Measurements from ENCODE around the gene PREB.
"Not testable (repeated sequence)": the region's sequence is repeated elsewhere in the genome, so short reads cannot be mapped to it uniquely, and the experiment has no call there.

Gene PREB

DNA sequence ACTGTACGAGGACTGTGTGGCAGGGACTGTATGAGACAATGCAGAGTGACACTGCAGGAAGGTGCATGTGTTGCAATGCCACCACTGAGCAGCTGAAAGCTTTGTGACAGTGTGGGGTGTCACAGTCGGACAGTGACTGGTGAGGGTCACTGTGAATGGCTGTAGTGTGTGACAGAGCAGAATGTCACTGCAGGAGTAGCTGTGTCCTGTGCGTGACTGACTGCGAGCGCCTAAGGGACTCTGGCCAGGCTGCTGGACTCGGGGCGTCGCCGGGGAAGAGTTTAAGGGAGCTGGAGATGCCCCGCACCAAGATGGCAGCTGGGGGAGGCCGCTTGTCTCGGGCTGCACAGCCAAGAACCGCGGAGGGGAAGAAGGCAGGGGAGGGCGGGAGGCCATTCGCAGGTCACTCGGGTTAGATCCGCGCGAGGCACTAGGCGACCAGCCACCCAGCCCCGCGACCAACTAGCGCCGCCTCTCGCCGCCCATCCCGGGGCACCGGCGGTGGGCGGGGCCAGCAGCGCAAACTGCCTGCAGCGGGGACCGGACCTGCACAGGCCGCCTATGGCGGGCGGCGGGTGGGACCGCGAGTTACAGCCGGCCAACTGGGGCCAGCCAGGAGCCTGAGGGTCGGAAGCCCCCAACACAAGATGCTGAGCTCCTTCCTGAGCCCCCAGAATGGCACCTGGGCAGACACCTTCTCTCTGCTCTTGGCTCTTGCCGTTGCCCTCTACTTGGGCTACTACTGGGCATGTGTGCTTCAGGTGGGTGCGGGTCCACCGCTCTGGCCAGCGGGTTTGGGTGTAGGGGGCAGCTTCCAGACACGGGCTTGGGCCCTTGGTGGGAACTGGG is 10.9 kb downstream of the PREB start, which contains the start of gene ABHD1:
Gene ABHD1 (plus strand): TSS at position 514 of the 849 bp plus-strand sequence. CDS start 134 bp downstream, at position 648.
- DNase-seq: no peak

DNA sequence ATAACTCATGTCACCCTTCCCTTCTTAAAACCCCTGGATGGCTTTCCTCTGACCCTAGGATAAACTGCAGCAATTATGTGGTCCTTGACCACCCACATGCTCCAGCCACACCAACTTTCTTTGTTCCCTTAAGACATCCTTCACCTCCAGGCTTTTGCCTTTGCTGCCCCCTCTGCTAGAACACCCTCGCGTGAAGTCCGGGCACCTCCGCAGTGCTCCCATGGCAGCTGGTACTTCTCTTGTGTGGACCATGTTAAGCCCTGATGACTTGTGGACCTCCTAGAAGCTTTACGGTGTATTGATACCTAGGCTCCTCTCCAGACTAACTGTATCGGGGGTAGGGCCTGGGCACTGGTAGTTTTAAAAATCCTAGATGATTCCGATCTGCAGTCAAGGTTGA is 11.6 kb downstream of the PREB start:
- no peak for DNase-seq

DNA sequence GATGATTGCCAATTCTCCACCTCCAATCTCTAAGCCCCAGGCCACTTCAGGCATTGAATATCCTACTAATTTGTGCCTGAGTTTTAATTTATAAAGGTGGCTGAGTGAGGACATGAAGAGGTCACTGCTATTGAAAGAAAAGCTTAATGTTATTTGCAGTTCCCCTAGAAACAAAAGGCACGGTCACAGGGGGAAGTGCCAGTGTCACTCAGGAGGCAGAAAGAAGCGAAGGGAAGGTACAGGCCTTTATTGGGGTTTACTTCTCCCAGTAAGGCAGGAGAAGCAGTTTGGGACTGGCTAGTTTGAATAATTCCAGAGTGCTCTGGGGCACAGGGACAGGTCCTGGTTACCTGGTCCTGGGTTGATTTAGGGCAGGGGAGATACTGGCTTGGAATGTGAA is 12.5 kb downstream of the PREB start:
- DNase-seq: no peak

GRCh38 chr2:27119330-27119670 is 15.1 kb downstream of the PREB start:
- DNase-seq: not testable (repeated sequence)

GRCh38 chr2:27118525-27119329 is 15.7 kb downstream of the PREB start, which contains the start of gene CGREF1:
Gene CGREF1 (minus strand): TSS chr2:27119128. CDS start chr2:27104366, 14,762 bp downstream.
- DNase-seq: no peak

DNA sequence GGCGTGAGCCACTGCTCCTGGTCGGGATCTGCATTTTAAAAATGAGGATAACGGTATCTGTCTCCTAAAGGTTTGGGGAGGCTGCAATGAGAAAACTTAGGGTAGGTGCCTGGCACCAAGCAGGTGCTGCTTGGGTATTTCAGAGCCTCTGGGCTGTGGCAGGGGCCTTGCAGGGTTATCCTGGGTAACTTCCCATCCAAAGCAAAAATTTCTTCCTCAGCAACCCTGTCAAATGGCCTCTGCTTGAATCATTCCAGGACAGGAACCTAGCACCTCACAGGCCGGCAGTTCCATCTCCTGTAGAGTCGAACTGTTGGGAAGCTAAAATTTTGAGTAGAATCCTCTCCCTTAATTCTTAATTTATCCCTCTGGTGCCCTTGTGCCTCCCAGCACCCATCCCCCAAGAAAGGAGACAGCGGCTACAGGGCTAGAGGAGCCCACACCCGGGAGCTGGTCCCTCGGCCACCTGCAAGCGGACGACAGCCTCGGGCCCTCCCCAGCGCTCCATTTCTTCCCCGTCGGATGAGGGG is 16.4 kb downstream of the PREB start:
- DNase-seq: no peak

DNA sequence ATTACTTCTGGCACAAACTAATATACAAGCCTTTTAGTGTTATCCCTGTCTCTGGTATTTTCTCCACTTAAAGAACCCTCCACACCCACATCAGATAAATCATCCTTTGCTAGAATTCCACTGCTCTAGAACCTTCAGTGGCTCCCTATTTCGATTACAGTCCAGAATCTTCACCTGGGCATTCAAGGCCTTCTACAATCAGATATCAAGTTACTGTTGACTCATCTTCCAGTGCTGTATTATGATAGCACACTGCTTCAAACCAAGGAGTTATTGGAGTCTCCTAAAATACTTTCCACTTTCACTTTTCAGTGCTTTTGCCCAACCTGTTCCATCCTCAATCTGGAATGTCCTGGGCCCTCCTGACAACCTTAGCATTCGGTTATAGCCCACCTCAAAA is 18.9 kb downstream of the PREB start:
- no peak for DNase-seq

- DNase-seq: not testable (repeated sequence)
These were observed 22.9 kb downstream of the PREB start for GRCh38 chr2:27111392-27112078.

DNA sequence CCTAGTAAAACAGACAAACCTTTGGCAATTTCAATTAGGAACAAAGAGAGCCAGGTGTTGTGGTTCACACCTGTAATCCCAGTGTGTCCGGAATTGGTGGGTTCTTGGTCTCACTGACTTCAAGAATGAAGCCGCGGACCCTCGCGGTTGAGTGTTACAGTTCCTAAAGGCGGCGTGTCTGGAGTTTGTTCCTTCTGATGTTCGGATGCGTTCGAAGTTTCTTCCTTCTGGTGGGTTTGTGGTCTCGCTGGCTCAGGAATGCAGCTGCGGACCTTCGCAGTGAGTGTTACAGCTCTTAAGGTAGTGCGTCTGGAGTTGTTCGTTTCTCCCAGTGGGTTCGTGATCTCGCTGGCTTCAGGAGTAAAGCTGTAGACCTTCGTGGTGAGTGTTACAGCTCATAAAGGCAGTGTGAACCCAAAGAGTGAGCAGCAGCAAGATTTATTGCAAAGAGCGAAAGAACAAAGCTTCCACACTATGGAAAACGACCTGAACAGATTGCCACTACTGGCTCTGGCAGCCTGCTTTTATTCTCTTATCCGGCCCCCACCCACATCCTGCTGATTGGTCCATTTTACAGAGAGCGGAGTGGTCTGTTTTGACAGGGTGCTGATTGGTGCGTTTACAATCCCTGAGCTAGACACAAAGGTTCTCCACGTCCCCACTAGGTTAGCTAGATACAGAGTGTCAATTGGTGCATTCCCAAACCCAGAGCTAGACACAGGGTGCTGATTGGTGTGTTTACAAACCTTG is 23.7 kb downstream of the PREB start:
- DNase-seq: not testable (repeated sequence)

DNA sequence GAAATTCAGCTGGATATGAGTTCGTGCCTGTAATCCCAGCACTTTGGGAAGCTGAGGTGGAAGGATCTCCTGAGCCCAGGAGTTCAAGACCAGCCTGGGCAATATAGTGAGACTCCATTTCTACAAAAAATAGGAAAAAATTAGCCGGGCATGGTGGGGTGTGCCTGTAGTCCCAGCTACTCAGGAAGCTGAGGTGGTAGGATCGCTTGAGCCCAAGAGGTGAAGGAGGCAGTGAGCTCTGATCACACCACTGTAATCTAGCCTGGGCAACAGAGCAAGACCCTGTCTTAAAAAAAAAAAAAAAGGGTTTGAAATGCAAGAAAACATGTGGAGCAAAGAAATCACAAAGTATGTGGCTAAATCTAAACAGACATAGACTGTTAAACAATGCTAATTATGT is 25.4 kb downstream of the PREB start:
- no peak for DNase-seq

GRCh38 chr2:27108221-27108620 is 26.2 kb downstream of the PREB start:
- DNase-seq: no peak

- DNase-seq: no peak
These were observed 28.5 kb downstream of the PREB start for GRCh38 chr2:27105981-27106380.

GRCh38 chr2:27102329-27102728 is 32.1 kb downstream of the PREB start:
- no peak for DNase-seq

- DNase-seq: no peak
These were observed 34.4 kb downstream of the PREB start for GRCh38 chr2:27100036-27100435.

- DNase-seq: no peak
These were observed 35.0 kb downstream of the PREB start for GRCh38 chr2:27099334-27099955.

- no peak for DNase-seq
These were observed 37.1 kb downstream of the PREB start for GRCh38 chr2:27097341-27097740.

- no peak for DNase-seq
These were observed 37.6 kb downstream of the PREB start for GRCh38 chr2:27096748-27097297.

GRCh38 chr2:27095745-27096651 is 38.4 kb downstream of the PREB start:
- no peak for DNase-seq

DNA sequence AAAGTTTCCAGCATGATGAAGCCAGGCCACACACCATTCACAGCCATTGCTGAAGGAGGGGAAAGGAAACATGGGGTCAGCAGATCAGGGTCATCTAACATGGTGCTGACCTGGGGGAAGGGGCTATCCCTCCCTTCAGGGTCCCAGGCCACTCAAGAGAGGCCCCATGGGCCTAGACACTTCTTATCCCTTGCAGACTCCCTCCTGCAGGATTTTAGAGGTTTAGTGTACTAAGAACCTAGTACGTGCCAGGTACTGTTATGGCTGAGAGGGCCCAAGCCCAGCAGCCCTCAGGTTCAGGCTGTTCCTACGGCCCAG is 39.0 kb downstream of the PREB start:
- DNase-seq: no peak

GRCh38 chr2:27094353-27094984 is 40.0 kb downstream of the PREB start:
- no peak for DNase-seq
